ENCODE measurements around the gene IFT81. TPM values are rescaled to one million over a fixed set of nuclear protein-coding genes. Genes with fewer than 3 reads are reported as not detected.

Gene IFT81
- total RNA-seq, 4 donors from 2014 or later: 3.4 to 9.2 (median 8.1) TPM

DNA sequence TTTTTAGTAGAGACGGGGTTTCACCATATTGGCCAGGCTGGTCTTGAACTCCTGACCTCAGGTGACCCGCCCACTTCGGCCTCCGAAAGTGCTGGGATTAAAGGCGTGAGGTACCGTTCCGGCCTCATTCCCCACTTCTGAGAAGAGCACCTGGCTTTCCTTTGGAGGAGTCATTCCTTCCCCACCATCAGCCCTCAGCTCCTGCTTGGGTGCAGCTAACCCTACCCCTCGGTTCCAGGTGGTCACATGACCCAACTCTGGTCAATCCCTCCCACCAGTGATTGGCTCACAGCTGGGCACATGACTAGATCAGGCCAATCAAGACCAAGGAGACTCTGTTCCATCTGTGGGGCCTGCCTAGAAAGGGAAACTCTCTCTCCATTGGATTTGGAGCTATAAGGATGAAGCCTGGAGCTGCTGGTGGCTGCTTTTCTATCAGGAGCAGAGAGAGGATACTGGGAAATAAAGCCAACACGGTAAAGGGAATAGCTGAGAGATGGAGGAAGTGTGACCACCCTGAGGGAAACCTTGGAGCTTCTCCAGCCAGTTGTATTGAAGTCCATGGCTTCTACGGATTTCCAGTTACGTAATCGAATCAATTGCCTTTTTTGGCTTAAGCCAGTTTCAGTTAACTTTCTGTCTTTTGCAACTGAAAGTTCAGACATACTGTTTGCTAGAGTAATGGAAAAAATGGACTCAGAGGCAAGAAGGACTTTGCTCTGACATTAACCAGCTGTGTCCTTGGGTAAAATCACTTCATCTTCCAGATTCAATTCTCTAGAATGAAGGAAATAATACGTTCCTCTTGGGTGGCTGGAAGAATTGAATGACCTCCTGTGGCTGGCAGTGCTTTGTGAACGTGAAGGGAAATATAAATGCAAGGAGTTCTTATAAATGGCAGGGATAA lies 19.7 kb upstream of the IFT81 start:
- TF ChIP-seq, protein P1, sequence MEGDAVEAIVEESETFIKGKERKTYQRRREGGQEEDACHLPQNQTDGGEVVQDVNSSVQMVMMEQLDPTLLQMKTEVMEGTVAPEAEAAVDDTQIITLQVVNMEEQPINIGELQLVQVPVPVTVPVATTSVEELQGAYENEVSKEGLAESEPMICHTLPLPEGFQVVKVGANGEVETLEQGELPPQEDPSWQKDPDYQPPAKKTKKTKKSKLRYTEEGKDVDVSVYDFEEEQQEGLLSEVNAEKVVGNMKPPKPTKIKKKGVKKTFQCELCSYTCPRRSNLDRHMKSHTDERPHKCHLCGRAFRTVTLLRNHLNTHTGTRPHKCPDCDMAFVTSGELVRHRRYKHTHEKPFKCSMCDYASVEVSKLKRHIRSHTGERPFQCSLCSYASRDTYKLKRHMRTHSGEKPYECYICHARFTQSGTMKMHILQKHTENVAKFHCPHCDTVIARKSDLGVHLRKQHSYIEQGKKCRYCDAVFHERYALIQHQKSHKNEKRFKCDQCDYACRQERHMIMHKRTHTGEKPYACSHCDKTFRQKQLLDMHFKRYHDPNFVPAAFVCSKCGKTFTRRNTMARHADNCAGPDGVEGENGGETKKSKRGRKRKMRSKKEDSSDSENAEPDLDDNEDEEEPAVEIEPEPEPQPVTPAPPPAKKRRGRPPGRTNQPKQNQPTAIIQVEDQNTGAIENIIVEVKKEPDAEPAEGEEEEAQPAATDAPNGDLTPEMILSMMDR (IDR thresholded peaks at IDR 0.05; ENCODE audit: low read depth): no peak

DNA sequence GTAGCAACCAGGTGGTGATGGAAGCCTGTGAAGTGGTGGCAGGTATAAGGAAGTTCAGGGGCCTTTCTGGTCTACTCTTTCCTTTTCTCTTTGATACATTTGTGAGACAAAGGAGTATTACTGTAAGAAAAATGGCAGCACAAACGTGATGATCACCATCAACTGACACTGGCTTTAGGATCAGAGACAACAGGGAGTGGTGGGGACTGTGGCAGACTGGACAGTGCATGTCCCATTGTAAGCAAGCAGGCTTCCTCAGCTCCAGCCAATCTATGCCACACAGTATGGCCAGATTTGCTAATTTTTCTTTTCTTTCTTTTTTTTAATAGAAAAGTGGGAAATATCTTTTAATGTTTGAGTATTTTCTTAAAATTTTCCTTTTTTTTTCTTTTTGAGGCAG lies 19.0 kb upstream of the IFT81 start:
- TF ChIP-seq, protein P1 (IDR thresholded peaks at IDR 0.05; ENCODE audit: low read depth): no peak

DNA sequence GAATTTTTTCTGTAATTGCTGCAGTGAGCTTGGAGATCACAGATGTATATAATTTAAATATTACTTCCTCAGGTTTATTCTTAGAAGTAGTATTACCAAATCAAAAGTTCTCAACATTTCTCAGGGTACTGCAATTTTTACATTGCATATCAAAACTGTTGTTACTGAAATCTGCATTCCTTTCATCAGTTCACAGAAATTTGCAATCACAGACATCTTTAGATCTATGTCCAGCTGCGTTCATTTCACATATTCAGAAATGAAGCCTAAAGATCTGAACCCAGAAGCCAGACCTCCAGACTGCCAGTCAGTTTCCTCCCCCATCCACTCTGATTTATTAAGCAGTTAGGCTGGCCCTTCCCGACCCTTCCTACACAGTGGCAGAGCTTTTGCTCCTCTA lies 18.2 kb upstream of the IFT81 start:
- TF ChIP-seq, protein P1 (IDR thresholded peaks at IDR 0.05; ENCODE audit: low read depth): no peak

DNA sequence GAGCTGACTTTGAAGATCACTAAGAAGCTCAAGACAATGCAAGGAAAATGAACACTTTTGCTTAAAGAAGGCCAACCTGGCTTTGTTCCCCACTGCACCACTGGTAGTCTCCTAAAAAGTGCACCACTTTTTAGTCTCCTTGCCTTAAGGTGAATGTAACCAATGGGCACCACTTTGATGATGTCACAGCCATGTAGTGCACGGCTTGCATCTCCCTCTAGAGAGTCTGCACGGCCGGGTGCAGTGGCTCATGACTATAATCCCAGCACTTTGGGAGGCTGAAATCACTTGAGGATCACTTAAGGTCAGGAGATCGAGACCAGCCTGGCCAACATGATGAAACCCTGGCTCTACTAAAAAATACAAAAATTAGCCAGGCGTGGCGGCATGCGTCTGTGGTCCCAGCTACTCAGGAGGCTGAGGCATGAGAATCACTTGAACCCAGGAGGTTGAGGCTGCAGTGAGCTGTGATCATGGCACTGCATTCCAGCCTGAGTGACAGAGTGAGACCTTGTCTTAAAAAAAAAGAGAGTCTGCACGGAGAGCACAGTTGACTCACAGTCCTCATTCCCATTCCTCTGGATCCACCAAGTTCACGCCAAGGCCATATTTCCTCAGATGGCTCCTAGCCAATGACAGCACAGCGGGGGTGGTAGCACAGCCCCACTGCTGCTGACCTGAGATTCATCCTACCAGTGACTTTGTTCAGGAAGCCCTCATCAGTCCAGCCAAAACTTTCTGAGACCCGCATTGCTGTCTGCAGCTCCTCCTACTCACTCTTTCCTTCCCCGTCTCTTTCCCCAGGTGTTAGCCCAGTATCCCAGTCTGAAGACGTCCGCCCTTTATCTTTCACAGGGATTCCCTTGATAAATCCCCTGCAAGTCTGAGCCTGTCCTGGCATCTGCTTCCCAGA lies 16.5 kb upstream of the IFT81 start:
- TF ChIP-seq, protein P1 (IDR thresholded peaks at IDR 0.05; ENCODE audit: low read depth): no peak

DNA sequence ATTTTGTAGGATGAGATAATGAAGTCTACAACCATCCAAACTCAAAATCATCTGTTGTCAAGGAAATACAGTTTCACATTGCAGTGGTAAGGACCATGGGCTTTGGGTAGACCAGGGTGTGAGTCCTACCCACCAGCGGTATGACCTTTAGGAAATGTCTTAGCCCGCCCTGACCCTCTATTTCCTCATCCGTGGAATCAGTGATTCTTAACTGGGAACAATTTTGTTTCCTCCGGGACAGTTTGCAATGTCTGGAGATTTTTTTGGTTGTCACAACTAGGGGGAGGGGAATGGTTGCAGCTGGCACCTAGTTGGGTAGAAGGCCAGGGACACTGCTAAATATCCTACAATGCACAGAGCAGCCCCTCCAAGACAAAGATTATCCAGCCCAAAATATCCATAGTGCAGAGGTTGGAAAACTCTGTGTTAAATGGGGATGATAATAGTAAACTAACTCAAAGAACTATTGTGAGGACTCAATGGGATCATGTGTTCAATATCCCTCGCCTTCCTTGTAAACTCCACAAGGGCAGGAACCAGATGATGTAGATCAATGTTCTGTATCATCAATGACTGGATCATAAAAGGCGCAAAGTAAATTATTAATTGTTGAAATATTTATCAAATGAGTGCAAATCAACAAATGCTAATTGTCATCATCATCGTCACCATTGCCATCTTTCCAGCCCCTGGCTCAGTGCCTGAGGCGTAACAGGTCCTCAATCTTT lies 15.7 kb upstream of the IFT81 start:
- TF ChIP-seq, protein P1 (IDR thresholded peaks at IDR 0.05; ENCODE audit: low read depth): no peak

DNA sequence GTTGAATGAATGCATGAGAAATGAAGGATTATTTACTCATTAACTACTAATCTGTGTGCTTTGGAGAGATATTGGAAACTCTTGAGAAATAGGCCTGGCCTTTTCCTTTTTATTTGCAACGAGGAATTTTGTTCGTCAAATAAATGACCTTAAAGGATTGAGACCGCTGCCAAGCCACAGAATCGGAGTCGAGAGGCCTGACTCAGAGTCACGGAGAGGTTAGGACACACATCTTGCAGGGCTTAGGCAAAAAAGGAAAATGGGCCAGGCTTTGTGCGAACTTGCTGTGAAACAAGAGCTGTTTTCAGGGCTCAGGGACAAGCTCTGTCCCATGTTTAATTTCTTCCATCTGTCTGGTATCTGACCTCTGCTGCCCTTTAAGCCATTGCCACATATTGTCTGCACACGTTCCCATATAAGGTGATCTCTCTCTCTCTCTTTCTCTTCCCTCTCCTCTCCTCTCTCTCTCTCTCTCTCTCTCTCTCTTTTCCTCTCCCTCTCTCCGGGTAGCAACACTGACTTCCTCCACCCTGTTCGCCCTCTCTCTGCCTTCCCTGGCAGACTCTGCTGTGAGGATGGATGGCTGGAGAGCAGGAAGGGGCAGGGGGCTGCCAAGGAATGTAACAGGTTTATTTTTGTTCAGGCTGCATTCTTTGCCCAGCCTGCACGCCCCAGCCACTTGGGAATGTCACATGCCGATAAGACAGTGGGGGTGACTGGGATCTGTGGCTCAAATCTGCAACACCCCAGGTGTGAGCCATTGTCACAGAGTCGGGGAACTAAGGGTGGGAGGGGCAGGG lies 14.9 kb upstream of the IFT81 start:
- TF ChIP-seq, protein P1 (IDR thresholded peaks at IDR 0.05; ENCODE audit: low read depth): no peak

Measured in subcutaneous adipose tissue (tissue), 4 donors.